SU-DHL-6 (cell line): ENCODE data around the gene ZNF575.

Experiments used
- EZH2phosphoT487 ChIP-seq: fragments of 200-600 bp; sonication (generic), shearing (Covaris generic); conservative IDR thresholded peaks from 2 replicates; pipeline ENCODE4 v1.6.1; 2018; ENCODE audit warnings: mild to moderate bottlenecking, antibody characterized with exemption, low read length, moderate library complexity, mixed read lengths
- TF ChIP-seq, protein P1 (sequence below): fragments of 200-600 bp; sonication (generic); IDR thresholded peaks from one replicate; pipeline ENCODE4 v1.5.1; 2017; ENCODE audit warnings: antibody characterized with exemption, mild to moderate bottlenecking, low read length, moderate library complexity; ENCODE audit not compliant: insufficient read depth, poor library complexity, severe bottlenecking

DNA sequence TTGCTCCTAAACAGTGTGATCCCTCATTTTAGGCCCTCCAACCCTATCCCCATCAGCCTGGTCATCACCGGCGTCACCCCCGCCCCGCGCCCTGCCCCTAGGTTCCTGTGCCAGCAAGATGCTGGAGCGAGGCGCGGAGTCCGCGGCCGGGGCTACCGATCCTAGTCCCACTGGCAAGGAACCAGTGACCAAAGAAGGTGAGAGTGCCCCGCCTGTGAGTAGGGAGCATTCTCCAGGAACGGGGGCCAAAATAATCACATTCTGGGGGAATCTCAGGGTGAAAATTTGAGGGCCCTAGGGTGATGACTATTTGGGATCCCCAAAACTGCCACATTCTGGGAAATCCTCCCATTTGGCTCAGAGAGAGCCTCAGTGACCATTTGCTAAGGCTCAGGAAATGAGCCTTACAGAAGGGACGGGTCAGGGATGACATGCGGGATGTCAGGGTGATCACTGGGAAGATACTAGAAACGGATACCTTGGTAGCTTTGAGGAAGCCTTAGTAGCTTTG lies 1.4 kb downstream of the ZNF575 start:
- TF ChIP-seq, protein P1, sequence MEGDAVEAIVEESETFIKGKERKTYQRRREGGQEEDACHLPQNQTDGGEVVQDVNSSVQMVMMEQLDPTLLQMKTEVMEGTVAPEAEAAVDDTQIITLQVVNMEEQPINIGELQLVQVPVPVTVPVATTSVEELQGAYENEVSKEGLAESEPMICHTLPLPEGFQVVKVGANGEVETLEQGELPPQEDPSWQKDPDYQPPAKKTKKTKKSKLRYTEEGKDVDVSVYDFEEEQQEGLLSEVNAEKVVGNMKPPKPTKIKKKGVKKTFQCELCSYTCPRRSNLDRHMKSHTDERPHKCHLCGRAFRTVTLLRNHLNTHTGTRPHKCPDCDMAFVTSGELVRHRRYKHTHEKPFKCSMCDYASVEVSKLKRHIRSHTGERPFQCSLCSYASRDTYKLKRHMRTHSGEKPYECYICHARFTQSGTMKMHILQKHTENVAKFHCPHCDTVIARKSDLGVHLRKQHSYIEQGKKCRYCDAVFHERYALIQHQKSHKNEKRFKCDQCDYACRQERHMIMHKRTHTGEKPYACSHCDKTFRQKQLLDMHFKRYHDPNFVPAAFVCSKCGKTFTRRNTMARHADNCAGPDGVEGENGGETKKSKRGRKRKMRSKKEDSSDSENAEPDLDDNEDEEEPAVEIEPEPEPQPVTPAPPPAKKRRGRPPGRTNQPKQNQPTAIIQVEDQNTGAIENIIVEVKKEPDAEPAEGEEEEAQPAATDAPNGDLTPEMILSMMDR, result no peak
- TF ChIP-seq EZH2phosphoT487, result no peak
